ENCODE measurements around the gene MUC5B.

- peak; percentile 90 for TF ChIP-seq TAF1 (conservative IDR thresholded peaks at IDR 0.05)
- peak; percentile 93 for TF ChIP-seq REST (IDR thresholded peaks at IDR 0.05)
- TF ChIP-seq CTCF (IDR thresholded peaks at IDR 0.05; ENCODE audit: low read depth, low read length, missing input control): no peak
- peak; percentile 86 for TF ChIP-seq MAX (IDR thresholded peaks at IDR 0.05)
- no peak for TF ChIP-seq JUND (IDR thresholded peaks at IDR 0.05)
- TF ChIP-seq HNF4A (conservative IDR thresholded peaks at IDR 0.05): peak; percentile 57 to 73
- no peak for TF ChIP-seq GABPA (IDR thresholded peaks at IDR 0.05 in 1 of 2, conservative IDR thresholded peaks at IDR 0.05 in 1 of 2)
- TF ChIP-seq YY1 (IDR thresholded peaks at IDR 0.05): peak; percentile 79
- peak; percentile 76 for TF ChIP-seq SP1 (IDR thresholded peaks at IDR 0.05)
- TF ChIP-seq RAD21 (IDR thresholded peaks at IDR 0.05): no peak
- peak; percentile 64 for TF ChIP-seq ZBTB33 (IDR thresholded peaks at IDR 0.05)
- TF ChIP-seq ATF3 (IDR thresholded peaks at IDR 0.05): no peak
- TF ChIP-seq EGR1 (IDR thresholded peaks at IDR 0.05; ENCODE audit: low read depth in 2 of 2): peak in 1 of 2 donors; percentile 65
- peak; percentile 78 for TF ChIP-seq FOXA1 (IDR thresholded peaks at IDR 0.05)
These were observed 81.5 kb downstream of the MUC5B start for GRCh38 chr11:1304380-1304779.

Data from liver (tissue), 3 donors.